ENCODE results near the gene TMEM191C. TPM values are rescaled to one million over a fixed set of nuclear protein-coding genes. Genes with fewer than 3 reads are reported as not detected.

The TMEM191C gene
- total and polyA plus RNA-seq, 2 of the 4 experiments (the other 2 are of a cell fraction): 0.36 to 0.75 TPM

- ChIA-PET POLR2A (ENCODE audit: unreplicated experiment) (no interaction called here), CTCF (no interaction called here)
- H3K9me3 ChIP-seq (ENCODE audit: control insufficient read depth, insufficient read depth, low read length): no peaks in the 10 kb centered on the region
- H3K14ac ChIP-seq (replicated peaks; ENCODE audit: low read depth, low read length): no peak overlapping the region
- dilution Hi-C loops (cut with HindIII; ENCODE audit: low sequenced_read_pairs, unreplicated experiment) (no loop called here), intact Hi-C loops (cut with micrococcal nuclease) (no loop called here), in situ Hi-C loops (cut with MboI; ENCODE audit: low sequenced_read_pairs) (no loop called here)
- no peaks in the 10 kb centered on the region for H3K9me1 ChIP-seq (ENCODE audit: insufficient read depth, low read length)
- H3K4me2 ChIP-seq (ENCODE audit: low read depth, low read length): no peak overlapping the region
- H2BK5ac ChIP-seq (ENCODE audit: low read depth, low read length, poor library complexity, severe bottlenecking): no peak overlapping the region
- TF ChIP-seq ELK1 (IDR thresholded peaks at IDR 0.05; ENCODE audit: borderline replicate concordance, low read depth, low read length) (no peak), BHLHE40 (IDR thresholded peaks at IDR 0.05; ENCODE audit: low read depth, low read length) (no peak), CTCF (conservative IDR thresholded peaks at IDR 0.05; ENCODE audit: low read depth, low read length) (no peak), MAZ (IDR thresholded peaks at IDR 0.05; ENCODE audit: borderline replicate concordance, low read depth, low read length) (no peak), RFX5 (IDR thresholded peaks at IDR 0.05; ENCODE audit: low read depth, low read length) (no peak), MAFK (IDR thresholded peaks at IDR 0.05; ENCODE audit: low read depth, low read length) (no peak), POLR2A (IDR thresholded peaks at IDR 0.05; ENCODE audit: low read depth, low read length) (no peak), NFE2L2 (IDR thresholded peaks at IDR 0.05; ENCODE audit: low read depth, low read length) (no peak), FOS (IDR thresholded peaks at IDR 0.05; ENCODE audit: low read depth, low read length) (no peak), USF2 (IDR thresholded peaks at IDR 0.05; ENCODE audit: low read depth, low read length) (no peak), MXI1 (IDR thresholded peaks at IDR 0.05; ENCODE audit: borderline replicate concordance, low read depth, low read length) (no peak)
- no peak overlapping the region for H3K9ac ChIP-seq (ENCODE audit: low read depth, low read length)
- no peaks in the 10 kb centered on the region for H3K4me1 ChIP-seq (ENCODE audit: control insufficient read depth, insufficient read depth, low read length)
- no peak overlapping the region for H3K23ac ChIP-seq (ENCODE audit: low read depth, low read length)
- 83% methylated on average over 8 of the region's 16 CpGs; no CpG with 5 or more reads in 1 of the 2 experiments for WGBS, 2 experiments (ENCODE audit: extremely low coverage in 2 of 2, insufficient read length in 1 of 2)
- H3K27ac ChIP-seq (ENCODE audit: insufficient read depth, low read length): no peak overlapping the region
- no peaks in the 10 kb centered on the region for H3K27me3 ChIP-seq (ENCODE audit: control insufficient read depth, insufficient read depth, low read length)
- no peak overlapping the region for H3K18ac ChIP-seq (ENCODE audit: low read depth, low read length)
- H2AFZ ChIP-seq (replicated peaks; ENCODE audit: low read length, poor library complexity): no peak overlapping the region
- no peak overlapping the region for H3K4me3 ChIP-seq (ENCODE audit: insufficient read depth, low read depth, low read length)
- no peak overlapping the region for H2BK120ac ChIP-seq (ENCODE audit: low read depth, low read length)
- H2BK15ac ChIP-seq (ENCODE audit: low read depth, low read length): no peak overlapping the region
- H2AK5ac ChIP-seq (ENCODE audit: low read depth, low read length): no peak overlapping the region
- peaks cover 29% of the 10 kb centered on the region; the same call in 1 of the 2 replicates for H4K20me1 ChIP-seq (ENCODE audit: insufficient read depth, low read length)
- DNase-seq (no peak), ATAC-seq (ENCODE audit: low read depth) (no peak)
- H4K91ac ChIP-seq (ENCODE audit: insufficient read depth, low read depth, low read length): no peak overlapping the region
- H3K4ac ChIP-seq (ENCODE audit: low read depth, low read length): no peak overlapping the region
- no TSS peak for BruUV-seq (replicated peaks)
- H3K79me1 ChIP-seq (ENCODE audit: low read depth in 1 of 2, low read length in 2 of 2): peaks cover 4 to 29% of the 10 kb centered on the region in 2 experiments
- no peak overlapping the region for H4K8ac ChIP-seq (ENCODE audit: low read depth in 2 of 2, low read length in 2 of 2)
- no peak overlapping the region for H3K56ac ChIP-seq (ENCODE audit: extremely low read depth, insufficient read depth, low read length)
- no peak overlapping the region for H2AK9ac ChIP-seq (replicated peaks; ENCODE audit: low read depth, low read length, poor library complexity)
- H4K5ac ChIP-seq (ENCODE audit: low read depth, low read length): no peak overlapping the region
- peaks cover 36% of the 10 kb centered on the region for H3K36me3 ChIP-seq (ENCODE audit: control insufficient read depth, insufficient read depth, low read length)
- no peak overlapping the region for H2BK20ac ChIP-seq (ENCODE audit: low read depth, low read length)
Measured at GRCh38 chr22:21443735-21444421, 23.3 kb upstream of the TMEM191C start.
